HG03045 (cell line): ENCODE measurements around the gene KIF18B.

ENCODE experiments used
- ATAC-seq: cut with Tn5 transposase; IDR thresholded peaks from one replicate; pipeline ENCODE4 v1.9.1; 2021; ENCODE audit warnings: mild to moderate bottlenecking, moderate library complexity; ENCODE audit not compliant: unreplicated experiment

The KIF18B gene

DNA sequence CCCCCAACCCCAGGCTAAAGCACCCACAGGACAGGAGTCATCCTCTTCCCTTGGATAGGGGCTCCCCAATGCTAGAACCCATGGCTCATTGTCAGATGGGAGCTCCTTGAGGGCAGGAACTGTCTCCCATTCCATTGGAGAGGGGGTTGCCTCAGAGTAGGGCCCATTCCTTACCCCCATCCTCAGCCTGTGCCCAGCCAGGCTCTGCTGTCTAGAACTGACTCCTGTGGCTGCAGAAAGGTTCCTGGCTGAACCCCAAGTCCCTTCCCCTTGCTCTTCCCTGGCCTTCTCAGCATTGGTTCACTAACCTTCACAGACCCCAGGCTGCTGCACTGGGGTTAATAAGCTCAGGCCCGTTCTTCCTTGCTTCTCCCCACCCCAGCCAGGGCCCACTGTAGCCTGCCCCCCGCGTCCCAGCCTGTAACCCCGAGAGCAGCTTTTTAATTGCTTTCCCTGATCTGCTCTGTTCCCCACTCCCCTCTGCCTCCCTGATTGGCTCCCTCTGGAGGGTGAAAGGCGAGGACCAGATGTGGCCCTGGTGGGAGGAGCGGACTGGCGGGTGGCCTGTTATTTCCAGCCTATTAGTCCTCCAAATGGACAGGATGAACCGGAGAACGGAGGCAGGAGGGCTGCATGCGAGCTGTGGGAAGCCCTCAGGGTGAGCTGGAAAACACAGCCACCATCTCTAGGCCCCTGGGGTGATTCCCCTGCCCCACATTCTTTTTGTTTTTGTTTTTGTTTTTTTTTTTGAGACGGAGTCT is 26.3 kb downstream of the KIF18B start:
- ATAC-seq = no peak

DNA sequence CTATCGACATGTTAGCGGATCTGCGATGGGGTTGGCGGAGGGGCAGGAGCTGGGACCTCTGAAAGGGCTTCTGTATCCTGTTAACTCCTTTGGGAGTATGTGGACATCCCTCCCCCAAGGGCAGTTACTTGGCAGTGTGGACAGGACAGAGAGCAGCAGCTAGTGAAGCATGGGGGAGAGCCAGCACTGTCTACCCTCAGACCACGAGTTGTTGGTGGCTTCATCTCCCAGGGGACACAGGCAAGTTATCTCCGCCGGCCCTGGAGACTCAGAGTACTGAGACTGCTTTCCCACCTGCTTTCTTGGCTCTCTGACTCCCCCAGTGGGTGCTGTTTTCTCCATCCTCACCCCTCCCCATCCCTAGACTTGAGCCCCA is 27.0 kb downstream of the KIF18B start:
- ATAC-seq = no peak

DNA sequence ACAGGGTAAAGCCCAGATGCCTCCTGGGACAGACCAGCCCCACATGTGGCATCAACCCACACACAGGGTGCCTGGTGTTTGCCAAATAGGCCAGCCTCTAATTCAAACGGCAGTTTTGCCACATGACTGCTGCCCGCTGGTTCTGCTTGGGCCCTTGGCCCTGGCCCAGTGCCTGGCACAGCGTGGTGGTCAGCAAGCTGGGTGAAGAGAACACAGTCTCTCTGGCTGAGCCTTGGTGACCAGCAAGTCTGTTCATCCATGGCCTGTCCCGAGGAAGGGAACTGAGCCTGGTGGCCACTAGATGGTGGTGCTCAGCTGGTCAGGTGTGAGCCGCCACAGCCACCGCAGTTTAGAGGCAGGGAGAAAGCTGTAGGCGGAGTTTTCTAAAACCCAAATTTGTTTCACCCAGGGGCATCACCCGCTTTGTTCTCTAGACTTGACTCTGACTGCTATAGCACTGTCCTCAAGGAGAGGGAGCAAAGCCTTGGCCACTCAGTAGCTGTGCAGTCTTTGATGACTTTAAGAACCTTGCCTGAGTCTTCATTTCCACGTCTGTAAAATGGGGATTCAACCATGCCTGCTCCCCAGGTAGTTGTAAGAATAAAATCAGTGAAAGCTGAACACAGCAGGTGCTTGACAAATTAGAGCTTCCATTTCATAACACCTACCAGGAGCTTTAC is 27.5 kb downstream of the KIF18B start:
- peak; percentile 72 for ATAC-seq

DNA sequence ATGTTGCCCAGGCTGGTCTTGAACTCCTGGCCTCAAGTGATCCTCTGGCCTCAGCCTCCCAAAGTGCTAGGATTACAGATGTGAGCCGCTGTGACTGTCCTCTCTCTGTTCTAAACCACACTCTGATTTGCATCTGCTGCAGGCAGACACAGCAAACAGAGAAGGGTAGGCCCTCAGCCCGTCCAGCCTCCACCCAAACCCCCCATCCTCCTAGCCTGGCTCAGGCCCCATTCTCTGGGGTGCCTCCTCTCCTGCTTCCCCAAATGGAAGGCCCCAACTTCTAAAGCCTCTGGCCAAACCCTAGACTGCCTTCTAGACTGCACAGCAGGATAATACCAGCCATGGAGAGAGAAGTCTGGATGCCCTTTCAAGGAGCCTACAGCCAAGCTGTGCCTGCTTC is 28.2 kb downstream of the KIF18B start:
- no peak for ATAC-seq

DNA sequence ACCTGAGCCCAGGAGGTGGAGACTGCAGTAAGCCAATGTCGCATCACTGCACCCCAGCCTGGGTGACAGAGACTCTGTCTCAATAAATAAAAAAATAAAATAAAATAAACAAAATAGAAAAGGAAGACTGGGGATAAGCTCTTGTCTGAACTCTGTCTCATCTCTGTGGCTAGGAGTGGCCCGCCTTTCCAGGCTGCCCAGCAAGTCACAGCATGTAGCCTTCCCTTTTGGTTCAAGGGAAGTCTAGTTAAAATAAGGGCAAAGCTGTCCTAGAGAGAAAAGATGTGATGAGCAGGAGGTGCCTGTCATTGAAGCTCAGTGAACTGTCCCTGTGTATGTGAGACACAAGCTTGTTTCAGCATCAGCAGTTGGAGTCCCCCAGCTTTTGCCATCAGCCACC is 29.6 kb downstream of the KIF18B start:
- no peak for ATAC-seq

DNA sequence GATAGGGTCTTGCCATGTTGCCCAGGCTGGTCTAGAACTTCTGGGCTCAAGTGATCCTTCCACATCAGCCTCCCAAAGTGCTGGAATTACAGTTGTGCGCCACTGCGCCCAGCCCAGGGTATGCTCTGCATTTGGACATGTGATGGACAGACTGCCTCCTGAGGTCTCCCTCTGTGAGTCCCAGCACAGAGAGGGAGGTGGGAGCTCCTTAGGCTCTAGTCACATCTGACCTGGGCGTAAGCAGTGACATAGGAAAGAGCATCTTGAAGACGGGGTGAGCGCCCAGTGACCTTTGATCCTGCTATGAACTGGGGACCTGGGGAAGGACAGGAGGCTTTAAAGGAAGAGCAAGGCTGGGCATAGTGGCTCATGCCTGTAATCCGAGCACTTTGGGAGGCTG is 30.1 kb downstream of the KIF18B start:
- ATAC-seq = no peak

DNA sequence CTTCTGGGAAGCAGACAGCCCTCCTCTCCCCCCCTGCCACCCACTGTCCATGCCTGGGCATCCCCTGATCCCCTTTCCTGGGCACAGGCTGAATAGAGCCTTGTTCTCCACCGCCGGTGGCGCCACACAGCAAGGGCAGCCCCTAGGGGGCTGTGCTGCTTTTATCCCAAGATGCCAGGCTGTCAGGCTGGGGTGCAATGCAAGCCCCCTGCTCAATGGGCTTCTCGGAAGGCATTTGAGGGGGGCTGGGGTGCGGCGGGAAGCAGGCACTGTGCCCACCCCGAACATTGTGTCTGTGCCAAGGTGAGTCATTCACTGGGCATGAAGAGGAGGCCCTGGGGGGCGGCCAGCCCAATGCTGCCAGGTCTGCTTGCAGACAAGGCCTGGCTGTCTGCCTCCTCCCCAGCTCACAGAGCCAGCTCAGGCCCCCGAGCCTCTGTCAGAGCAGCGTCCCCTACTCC is 30.8 kb downstream of the KIF18B start:
- ATAC-seq = no peak

DNA sequence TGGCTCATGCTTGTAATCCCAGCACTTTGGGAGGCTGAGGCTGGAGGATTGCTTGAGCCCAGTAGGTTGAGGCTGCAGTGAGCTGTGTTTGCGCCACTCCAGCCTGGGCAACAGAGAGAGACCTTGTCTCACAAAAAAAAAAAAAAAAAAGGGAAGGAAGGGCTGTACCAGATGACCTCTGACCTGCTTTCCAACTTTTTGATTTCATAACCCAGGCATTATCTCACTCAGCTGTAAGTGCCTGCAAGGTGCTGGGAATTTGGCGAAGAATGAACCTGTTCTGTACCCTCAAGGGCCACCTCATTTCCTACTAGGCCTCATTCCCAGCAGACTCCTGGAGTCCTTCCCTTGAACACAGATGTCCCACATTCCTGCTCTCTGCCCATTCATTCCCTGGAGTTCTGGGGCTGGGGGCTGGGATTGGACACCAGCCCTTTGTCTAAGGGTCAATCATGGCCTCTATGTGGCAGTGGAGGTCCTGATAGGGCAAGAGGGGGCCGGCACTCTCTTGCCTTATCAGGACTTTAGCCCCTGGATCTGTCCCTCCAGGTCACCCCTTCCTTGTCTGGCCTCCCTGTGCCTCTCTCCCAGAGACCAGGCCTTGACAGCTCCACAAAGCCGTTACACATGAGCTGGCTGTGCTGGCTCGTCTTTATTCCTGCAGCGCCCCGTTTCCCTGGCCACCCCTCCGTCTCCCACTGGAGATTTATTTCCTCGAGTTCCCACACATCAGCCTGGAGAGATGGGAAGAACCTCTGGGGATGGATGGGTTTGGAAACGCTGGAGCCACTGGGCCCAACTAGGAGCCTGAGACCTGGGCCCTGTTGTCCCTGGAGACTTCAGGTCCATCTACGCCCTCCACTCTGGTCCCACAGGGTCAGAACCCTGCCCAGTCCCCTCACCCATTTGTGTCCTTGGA is 31.5 kb downstream of the KIF18B start:
- no peak for ATAC-seq

DNA sequence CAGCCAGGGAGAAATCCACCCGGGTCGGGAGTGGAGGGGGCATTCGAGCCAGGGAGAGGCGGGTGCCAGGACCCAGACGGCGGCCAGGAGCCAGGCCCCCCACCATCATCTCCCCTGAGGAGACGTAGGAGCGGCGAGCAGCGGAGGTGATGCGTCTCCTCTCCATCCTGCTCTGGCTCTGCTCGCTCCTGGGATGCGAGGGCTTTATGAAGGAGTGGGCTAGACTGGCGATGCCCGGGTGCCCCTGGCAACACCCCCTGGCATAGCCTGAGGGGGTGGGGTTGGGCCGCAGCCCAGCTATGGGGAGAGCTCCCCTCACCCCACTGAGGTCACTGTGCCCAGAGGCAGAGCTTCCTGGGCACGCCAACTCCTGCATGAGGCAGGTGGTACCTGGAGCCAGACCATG is 32.2 kb downstream of the KIF18B start, which contains the start of gene GFAP:
Gene GFAP (minus strand): TSS at position 180 of the 406 bp plus-strand sequence. CDS start 14 bp downstream, at position 166.
- ATAC-seq = no peak

DNA sequence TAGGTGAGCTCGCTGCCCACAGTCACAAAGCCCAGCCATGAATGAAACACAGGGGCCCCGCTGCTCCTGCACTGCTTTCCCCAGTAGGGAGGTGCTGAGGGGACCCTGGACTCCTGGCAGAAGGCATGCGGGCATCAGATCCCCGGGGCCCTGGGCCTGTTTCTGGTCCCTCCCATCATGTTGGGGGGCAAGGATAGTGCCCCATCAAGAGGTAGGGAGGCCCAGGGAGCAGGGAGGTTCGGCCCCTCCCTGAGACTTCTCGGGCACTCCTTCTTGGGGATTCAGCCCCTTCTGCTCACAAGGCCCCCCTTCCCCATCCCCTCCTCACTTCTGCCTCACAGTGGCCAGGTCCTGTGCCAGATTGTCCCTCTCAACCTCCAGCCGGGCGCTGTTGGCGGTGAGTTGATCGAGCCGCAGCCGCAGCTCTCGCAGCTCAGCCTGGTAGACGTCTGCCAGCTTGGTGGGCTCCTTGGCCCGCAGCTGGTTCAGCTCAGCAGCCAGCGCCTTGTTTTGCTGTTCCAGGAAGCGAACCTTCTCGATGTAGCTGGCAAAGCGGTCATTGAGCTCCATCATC is 32.8 kb downstream of the KIF18B start:
- ATAC-seq = no peak

DNA sequence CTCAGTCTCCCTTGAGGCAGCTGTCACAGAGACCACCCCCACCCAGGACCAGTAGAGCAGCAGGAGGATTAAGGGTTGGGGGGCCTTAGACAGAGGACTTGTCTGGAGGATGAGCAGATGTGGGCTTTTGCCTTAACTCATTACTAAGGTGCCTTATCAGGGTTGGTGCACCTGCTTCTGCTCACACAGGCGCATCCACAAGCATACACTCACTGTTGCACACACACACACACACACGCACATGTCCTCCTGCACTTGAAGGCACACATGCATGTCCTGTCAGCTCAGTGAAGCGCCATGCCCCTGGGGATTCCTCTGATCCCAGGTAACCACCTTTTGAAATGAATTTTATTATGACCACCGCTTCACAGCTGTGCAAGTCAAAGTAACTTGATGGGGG is 33.4 kb downstream of the KIF18B start:
- ATAC-seq = no peak

DNA sequence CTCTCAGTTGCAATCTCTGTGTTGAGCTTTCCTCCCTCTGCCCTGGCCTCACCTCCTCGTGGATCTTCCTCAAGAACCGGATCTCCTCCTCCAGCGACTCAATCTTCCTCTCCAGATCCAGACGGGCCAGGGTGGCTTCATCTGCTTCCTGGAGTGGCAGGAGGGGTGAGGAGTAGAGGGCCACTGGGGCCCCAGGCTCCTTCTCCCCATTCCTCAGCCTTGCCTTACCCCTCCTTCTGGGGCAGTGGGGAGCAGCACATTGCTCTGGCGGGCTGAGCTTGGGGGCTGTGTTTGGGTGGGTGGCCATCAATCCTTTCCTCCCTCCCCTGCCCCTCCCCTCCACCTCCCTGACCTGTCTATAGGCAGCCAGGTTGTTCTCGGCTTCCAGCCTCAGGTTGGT is 33.9 kb downstream of the KIF18B start:
- ATAC-seq = no peak

DNA sequence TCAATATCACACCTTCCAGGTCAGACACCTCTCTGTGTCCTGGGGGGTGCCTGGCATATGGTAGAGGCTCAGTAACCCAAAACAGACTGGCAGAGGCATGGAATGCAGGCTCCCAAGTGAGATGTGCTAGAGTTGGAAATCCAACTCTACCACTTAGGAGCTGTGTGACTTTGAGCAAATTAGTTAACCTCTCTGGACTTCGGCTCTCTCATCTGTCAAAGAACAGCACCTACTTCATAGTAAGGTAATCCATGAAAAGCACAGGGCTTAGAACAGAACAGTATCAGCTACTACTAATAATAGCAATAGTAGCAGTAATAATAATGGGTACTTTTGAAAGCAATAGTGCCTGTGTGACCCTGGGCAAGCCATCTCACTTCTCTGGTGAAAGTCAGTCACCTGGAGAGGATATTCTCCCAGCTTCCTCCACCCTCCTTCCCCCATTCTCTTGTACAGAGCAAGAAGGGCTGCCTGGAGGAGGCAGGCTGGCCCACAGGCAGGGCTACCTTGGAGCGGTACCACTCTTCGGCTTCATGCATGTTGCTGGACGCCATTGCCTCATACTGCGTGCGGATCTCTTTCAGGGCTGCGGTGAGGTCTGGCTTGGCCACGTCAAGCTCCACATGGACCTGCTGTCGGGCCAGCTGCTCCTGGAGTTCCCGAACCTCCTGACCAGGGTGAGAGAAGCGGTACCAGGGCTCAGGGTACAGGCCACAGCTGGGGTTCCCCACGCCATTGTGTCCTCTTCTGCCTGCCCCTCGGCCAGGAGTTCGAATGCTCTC is 34.6 kb downstream of the KIF18B start:
- no peak for ATAC-seq

DNA sequence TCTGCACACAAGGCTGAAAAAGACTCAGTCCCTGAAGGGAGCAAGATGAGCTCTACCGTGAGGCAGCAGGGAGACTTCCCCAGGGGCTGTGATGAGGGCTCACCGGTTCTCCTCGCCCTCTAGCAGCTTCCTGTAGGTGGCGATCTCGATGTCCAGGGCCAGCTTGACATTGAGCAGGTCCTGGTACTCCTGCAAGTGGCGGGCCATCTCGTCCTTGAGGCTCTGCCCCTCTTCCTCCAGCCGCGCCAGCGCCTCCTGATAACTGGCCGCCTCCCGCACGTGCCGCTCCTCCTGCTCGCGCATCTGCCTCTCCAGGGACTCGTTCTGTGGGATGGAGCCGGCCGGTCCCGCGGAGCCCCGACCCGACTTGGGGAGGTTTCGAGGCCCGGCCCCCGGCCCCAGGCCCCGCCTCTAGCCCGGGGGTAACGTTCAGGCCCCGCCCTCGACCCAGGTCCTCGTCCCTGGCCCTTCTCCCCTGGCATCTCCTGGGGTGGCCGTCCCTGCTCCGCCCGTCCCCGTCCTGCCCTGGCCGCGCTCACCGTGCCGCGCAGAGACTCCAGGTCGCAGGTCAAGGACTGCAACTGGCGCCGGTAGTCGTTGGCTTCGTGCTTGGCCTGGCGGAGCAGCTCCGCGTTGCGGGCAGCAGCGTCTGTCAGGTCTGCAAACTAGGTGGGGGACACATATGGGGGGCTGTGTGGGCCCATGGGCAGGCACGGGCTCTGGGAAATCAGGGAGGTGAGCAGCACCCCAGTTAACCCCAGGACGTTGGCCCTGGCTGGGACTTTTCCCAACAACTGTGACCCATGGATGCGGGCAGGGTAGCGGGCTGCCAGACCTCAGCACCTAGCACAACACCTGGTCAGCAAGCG is 36.2 kb downstream of the KIF18B start:
- no peak for ATAC-seq

DNA sequence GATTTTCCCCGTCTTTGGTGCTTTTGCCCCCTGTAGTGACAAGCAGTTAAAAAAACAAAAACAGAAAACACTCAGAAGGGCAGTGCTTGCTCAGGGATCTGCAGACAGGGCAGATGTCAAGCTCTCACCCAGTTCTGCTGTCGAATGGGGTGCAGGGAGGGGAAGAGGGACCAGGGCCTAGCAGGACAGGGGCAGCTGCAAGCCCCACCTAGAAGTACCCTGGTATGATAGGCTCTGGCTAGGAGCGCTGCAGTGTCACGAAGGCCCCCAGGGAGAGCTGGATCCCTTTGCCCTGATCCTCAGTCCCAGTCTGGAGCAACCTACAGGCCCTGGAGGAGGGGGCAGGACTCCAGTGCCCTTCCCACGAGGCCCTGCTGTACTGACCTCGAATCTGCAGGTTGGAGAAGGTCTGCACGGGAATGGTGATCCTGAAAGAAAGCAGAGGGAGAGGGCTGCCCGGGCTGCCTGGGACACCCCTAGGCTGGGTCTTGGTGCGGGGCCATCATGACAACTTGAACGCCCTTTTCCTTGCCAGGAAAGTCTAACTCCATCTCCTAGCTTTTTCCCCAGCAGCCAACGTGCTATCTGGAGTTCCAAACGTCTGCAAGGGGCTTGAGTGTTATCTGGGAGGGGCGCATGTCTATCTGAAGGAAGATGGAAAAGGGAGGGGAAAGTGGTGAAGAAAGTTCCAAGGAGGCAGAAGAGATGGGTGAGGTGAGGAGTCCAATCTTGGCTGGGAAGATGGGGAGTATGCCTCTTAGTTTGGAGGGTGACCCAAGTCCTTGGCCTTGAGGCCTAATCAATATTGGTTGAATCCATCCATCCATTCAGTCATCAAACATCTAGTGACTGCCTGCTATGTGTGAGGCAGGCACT is 37.1 kb downstream of the KIF18B start:
- ATAC-seq = no peak

DNA sequence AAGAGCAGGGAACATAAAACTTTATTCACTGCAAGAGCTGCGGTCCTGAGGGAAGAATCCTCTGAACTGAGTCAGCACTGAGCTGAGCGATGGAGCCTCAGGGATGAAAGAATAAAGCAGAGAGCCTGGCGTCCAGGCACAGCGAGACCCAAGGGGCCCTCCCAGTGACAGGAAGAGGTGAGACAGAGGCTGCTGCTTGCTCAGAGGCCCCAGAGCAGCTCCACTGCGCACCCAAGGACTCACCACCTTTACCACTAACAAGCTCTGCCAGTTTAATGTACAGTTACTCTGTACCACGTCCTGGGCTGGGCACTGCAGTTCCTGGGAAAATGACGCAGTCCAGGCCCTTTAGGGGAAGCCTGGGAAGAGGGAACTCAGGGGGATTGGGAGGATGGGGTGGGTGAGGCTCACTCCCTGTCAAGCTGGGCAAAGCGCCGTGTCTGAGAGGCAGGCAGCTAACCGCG is 37.9 kb downstream of the KIF18B start:
- no peak for ATAC-seq

DNA sequence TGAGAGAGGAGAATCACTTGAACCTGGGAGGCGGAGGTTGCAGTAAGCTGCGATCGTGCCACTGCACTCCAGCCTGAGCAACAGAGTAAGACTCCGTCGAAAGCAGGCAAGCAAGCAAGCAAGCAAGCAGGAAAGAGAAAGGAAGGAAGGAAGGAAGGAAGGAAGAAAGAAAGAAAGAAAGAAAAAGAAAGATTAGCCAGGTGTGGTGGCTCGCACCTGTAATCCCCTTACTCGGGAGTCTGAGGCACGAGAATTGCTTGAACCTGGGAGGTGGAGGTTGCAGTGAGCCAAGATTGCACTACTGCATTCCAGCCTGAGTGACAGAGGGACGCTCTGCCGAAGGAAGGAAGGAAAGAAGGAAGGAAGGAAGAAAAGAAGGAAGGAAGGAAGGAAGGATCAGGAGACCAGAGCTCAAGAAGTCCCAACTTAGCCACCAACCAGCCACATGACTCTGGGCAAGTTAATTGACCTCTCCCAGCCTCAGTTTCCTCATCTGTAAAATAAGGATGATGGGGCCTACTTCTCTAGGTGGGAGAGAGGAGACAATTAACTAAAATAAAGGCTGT is 38.7 kb downstream of the KIF18B start:
- ATAC-seq = no peak
